GM10266 (cell line): ENCODE data around the gene KRTAP4-5.
"Not testable (repeated sequence)": the region's sequence is repeated elsewhere in the genome, so short reads cannot be mapped to it uniquely, and the experiment has no call there.

Source experiments
- DNase-seq: peaks from one replicate; pipeline ENCODE4 v3.0.0; 2012; ENCODE audit errors: extremely low spot score
- CTCF ChIP-seq: IDR thresholded peaks from 2 replicates; pipeline ENCODE4 v1.5.1; 2012; ENCODE audit warnings: mild to moderate bottlenecking, low read depth; ENCODE audit not compliant: control insufficient read depth, insufficient read depth; ENCODE audit errors: missing control alignments

Gene KRTAP4-5

DNA sequence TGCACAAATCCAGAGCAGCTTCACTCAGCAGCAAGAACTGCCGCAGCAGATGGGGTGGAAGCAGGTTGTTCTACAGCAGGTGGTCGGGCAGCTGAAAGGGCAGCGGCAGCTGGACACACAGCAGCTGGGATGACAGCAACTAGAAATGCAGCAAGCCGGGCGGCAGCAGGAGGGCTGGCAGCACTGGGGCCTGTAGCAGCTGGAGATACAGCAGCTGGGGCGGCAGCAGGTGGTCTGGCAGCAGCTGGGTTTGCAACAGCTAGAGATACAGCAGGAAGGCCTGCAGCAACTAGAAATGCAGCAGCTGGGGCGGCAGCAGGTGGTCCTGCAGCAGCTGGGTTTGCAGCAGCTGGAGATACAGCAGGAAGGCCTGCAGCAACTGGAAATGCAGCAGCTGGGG is 17.9 kb upstream of the KRTAP4-5 start:
- TF ChIP-seq CTCF, result no peak
- DNase-seq, result no peak

DNA sequence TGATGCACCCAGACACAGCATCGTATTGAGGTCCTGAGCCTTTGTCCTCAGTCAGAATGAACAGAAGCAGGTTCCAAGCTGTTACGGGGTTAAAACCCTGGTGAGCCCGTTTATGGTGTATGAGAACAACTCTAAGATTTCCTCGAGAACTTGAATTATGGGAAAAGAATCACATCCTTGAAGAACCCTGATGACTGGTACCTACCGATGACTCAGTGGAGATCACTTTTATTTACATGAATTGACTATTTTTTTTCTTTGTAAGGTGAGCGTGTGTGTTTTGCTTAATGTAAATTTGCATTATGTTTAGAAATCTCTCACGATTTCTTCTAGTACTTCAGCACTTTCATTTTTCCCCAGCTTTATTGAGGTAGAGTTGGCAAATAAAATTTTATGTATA is 14.2 kb upstream of the KRTAP4-5 start:
- no peak for TF ChIP-seq CTCF
- no peak for DNase-seq

- no peak for TF ChIP-seq CTCF
Observed at GRCh38 chr17:41160648-41161047, 11.0 kb upstream of the KRTAP4-5 start, which contains the start of gene KRTAP4-4. Gene KRTAP4-4 (minus strand): TSS chr17:41160748. CDS start chr17:41160691, 57 bp downstream.

DNA sequence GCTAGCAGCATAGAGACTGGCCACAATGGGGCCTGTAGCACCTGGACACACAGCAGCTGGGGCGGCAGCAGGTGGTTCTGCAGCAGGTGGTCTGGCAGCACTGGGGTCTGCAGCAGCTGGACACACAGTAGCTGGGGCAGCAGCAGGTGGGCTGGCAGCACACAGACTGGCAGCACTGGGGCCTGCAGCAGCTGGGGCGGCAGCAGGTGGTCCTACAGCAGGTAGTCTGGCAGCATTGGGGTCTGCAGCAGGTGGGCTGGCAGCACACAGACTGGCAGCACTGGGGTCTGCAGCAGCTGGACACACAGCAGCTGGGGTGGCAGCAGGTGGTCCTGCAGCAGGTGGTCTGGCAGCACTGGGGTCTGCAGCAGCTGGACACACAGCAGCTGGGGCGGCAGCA is 10.6 kb upstream of the KRTAP4-5 start:
- DNase-seq, result not testable (repeated sequence)

More at GRCh38 chr17:41160648-41161047, 11.0 kb upstream of the KRTAP4-5 start, which contains the start of gene KRTAP4-4:
- no peak for DNase-seq

DNA sequence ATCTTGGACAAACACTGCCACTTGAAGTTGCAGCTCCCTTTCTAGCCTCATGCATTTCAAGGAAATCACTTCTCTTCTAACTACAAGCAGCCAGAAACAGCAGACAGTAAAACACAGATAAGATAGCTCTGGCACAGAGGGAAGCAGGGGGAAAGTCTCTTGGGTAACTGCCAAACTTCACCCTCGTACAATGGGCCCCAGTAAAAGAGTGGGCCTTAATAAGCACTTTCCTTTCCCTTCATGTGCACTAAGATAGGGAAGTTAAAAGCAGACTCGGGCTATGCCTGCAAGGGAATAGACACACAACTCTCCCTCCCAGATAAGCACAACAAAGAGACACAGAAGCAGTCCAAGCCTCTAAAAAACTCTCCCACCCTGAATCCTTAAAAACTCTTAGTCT is 4.2 kb upstream of the KRTAP4-5 start:
- no peak for DNase-seq
- TF ChIP-seq CTCF, result no peak

DNA sequence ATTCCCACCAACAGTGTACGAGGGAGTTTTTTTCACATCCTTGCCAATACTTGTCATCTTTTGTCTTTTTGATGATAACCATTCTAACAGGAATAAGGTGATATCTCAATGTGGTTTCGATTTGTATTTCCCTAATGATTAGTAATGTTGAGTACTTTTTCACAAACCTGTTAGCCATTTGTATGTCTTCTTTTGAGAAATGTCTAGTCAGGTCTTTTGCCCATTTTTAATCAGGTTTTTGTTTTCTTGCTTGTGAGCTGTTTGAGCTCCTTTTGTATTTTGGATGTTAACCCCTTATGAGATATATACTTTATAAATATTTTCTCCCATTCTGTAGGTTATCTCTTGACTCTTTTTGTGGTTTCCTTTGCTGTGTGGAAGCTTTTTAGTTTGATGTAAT is 1.9 kb upstream of the KRTAP4-5 start:
- no peak for TF ChIP-seq CTCF

DNA sequence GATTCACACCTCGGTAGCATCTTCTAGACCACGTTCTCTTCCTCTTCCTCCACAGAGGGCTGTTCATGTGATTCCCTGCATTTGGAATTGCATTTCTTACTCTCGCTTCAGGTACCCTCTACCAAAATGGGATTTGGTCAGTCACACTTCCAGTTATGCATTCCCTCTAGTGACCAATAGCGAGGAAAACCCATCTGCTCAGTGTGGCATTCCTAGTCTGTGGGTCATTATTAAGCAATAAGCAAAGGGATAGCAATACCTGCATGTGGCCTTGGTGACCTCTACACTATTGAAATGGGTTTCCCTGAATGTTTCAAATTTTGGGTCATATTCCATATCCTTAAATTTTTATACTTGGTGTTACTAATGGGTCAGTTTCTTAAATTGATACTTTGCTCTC is 401 bp upstream of the KRTAP4-5 start:
- DNase-seq, result no peak
- no peak for TF ChIP-seq CTCF

More for the DNA sequence above, 1.9 kb upstream of the KRTAP4-5 start:
- DNase-seq, result no peak

DNA sequence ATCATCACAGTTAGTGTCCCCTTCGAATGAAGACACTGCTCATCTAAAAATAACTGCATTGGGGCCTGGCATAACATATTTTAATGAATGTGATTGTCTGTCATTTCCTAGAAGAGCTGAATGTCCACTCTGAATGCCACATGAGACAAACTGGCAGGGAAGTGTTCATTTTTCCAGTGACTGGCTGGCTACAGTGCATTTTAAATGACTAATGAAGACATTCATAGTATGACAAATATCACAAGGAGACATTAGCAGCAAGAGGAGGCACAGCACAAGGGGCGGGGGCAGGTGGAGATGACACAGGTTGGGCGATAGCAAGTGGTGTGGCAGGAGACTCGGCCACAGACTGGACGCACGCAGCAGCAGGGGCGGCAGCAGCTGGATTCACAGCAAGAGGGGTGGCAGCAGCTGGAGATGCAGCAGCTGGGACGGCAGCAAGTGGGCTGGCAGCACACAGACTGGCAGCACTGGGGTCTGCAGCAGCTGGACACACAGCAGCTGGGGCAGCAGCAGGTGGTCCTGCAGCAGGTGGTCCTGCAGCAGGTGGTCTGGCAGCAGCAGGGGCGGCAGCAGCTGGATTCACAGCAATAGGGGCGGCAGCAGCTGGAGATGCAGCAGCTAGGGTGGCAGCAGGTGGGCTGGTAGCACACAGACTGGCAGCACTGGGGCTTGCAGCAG is 514 bp downstream of the KRTAP4-5 start:
- not testable (repeated sequence) for DNase-seq
